ENCODE data around the gene PKP2. TPM values are rescaled to one million over a fixed set of nuclear protein-coding genes. Genes with fewer than 3 reads are reported as not detected.

PKP2 gene
- total RNA-seq, 1 experiment from 2014 or later = 5.1 TPM

- no peaks in the 10 kb centered on the region for H3K4me1 ChIP-seq
- no peaks in the 10 kb centered on the region for H3K36me3 ChIP-seq
- no peak overlapping the region for H3K4me3 ChIP-seq
- no peak overlapping the region for H3K27ac ChIP-seq
- H3K27me3 ChIP-seq = no peaks in the 10 kb centered on the region
- H3K9me3 ChIP-seq (replicated peaks) = no peaks in the 10 kb centered on the region
- DNase-seq = no peak
Measured at GRCh38 chr12:32860192-32860591, 36.4 kb downstream of the PKP2 start.

DNA sequence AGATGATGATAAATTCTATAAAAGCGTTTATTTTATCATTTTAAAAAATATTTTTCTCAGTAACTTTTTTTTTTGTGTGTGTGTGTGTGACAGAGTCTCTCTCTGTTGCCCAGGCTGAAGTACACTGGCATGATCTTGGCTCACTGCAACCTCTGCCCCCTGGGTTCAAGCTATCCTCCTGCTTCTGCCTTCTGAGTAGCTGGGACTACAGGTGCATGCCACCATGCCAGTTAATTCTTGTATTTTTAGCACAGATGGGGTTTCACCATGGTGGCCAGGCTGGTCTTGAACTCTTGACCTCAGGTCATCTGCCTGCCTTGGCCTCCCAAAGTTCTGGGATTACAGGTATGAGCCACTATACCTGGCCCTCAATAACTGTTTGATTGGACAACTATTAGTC, 37.2 kb downstream of the PKP2 start:
- DNase-seq = no peak
- Histone ChIP-seq H3K27ac (no peak overlapping the region), H3K36me3 (no peaks in the 10 kb centered on the region), H3K4me3 (no peak overlapping the region), H3K4me1 (no peaks in the 10 kb centered on the region), H3K9me3 (replicated peaks) (no peaks in the 10 kb centered on the region), H3K27me3 (no peaks in the 10 kb centered on the region)

GRCh38 chr12:32854716-32855115, 41.9 kb downstream of the PKP2 start:
- Histone ChIP-seq H3K4me1 (no peaks in the 10 kb centered on the region), H3K27me3 (no peaks in the 10 kb centered on the region), H3K4me3 (no peak overlapping the region), H3K9me3 (replicated peaks) (no peaks in the 10 kb centered on the region), H3K27ac (no peak overlapping the region), H3K36me3 (no peaks in the 10 kb centered on the region)
- no peak for DNase-seq

- Histone ChIP-seq H3K36me3 (no peaks in the 10 kb centered on the region), H3K9me3 (replicated peaks) (no peaks in the 10 kb centered on the region), H3K4me3 (no peak overlapping the region), H3K27ac (no peak overlapping the region), H3K27me3 (no peaks in the 10 kb centered on the region), H3K4me1 (no peaks in the 10 kb centered on the region)
- DNase-seq = no peak
Measured at GRCh38 chr12:32854097-32854496, 42.5 kb downstream of the PKP2 start.

DNA sequence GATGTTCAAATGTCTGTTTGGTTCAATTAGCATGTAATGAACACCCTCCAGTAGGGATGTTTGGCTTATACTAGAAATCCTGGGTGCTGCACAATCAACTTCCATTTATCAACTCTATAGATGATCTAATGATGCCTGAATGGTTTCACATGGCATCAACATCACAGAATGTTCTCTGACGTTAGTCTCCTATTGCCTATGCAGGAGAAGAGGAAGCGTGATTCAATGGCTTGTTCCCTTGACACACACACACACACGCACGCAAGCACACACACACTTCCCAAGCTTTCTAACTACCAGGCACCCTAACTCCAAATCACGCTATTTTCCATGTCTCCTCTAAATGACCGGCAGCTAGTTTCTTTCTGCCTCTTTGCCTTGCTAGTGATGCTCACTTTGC, 49.3 kb downstream of the PKP2 start:
- DNase-seq = no peak
- no peaks in the 10 kb centered on the region for H3K4me1 ChIP-seq

DNA sequence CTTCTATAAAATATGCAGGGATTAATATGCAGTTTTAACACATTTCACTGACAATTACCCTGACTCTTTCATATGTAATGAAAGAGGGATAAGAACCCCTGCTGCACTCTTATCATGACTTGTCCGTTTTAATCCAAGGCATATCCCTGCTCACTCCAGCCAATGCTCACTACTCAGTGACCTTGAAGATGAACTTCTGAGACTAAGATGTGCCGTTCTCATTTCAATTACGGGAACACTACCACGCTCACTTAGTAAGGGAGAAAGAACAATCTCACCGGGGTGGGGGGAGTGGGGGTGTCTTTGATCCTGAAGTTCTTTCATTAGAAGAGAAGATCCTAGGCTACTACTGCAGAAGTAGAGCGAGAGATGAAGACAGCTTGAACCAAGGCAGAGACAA, 50.5 kb downstream of the PKP2 start:
- Histone ChIP-seq H3K4me3 (no peak overlapping the region), H3K4me1 (no peaks in the 10 kb centered on the region), H3K36me3 (no peaks in the 10 kb centered on the region), H3K9me3 (replicated peaks) (no peaks in the 10 kb centered on the region), H3K27me3 (no peaks in the 10 kb centered on the region), H3K27ac (no peak overlapping the region)
- DNase-seq = no peak

More for the DNA sequence above, 49.3 kb downstream of the PKP2 start:
- H3K9me3 ChIP-seq (replicated peaks) = no peaks in the 10 kb centered on the region
- no peaks in the 10 kb centered on the region for H3K27me3 ChIP-seq
- no peaks in the 10 kb centered on the region for H3K36me3 ChIP-seq
- H3K4me3 ChIP-seq = no peak overlapping the region
- no peak overlapping the region for H3K27ac ChIP-seq

DNA sequence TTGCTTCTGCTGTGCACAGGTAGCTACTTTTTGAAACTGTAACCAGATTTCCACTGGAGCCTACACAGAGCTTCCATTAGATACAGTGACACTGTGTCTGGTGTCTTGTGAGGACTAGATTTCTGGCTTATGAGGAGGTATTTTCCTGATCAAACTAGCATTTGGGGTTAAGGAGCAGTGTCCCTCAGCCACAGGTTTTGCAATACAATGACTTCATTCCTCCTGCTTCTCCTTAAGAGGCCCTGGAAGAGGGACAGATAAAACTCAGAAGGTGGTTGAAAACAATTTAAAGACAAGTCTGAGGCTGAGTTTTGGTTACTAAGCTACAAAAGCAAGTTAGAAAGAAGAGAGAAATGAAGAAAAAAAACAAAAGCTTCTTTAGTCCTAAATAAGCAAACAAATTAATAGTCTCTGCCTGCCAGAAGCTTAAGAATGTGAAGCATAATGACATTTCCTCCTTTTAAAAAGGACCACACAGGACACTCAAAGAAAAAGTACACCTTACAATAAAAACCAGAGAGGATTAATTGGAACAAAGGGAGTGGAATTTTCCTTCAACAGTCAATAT, 53.0 kb downstream of the PKP2 start:
- Histone ChIP-seq H3K27me3 (no peaks in the 10 kb centered on the region), H3K9me3 (replicated peaks) (no peaks in the 10 kb centered on the region), H3K4me1 (no peaks in the 10 kb centered on the region), H3K4me3 (no peak overlapping the region), H3K36me3 (no peaks in the 10 kb centered on the region), H3K27ac (no peak overlapping the region)
- no peak for DNase-seq

GRCh38 chr12:32841061-32841460, 55.5 kb downstream of the PKP2 start:
- Histone ChIP-seq H3K4me3 (no peak overlapping the region), H3K27ac (no peak overlapping the region), H3K27me3 (no peaks in the 10 kb centered on the region; the same call in 1 of the 2 replicates), H3K36me3 (no peaks in the 10 kb centered on the region), H3K9me3 (replicated peaks) (no peaks in the 10 kb centered on the region), H3K4me1 (no peaks in the 10 kb centered on the region)
- no peak for DNase-seq

DNA sequence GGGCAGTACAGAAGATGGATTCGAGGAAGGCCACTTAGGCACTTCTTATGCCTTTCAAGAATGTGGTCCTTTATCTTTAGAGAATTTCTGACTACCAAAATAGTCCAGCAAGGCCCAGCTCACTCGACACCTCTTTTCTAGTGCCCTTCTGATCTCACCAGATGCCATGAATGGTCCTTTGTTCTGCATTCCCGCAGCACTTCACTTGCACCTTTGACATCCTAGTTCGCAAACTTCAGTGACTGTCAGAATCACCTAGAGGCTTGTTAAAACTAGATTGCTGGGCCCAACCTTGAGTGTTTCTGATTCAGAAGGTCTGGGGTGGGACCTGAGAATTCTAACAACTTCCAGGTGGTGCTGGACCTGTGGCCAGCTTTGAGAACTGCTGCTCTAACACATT, 56.7 kb downstream of the PKP2 start:
- no peaks in the 10 kb centered on the region; the same call in 1 of the 2 replicates for H3K27me3 ChIP-seq
- no peak for DNase-seq
- no peaks in the 10 kb centered on the region for H3K4me1 ChIP-seq
- no peak overlapping the region for H3K4me3 ChIP-seq
- H3K27ac ChIP-seq = no peak overlapping the region
- no peaks in the 10 kb centered on the region for H3K36me3 ChIP-seq
- H3K9me3 ChIP-seq (replicated peaks) = no peaks in the 10 kb centered on the region

- H3K27me3 ChIP-seq = no peaks in the 10 kb centered on the region; the same call in 1 of the 2 replicates
- no peak for DNase-seq
- no peaks in the 10 kb centered on the region for H3K36me3 ChIP-seq
- H3K4me1 ChIP-seq = no peaks in the 10 kb centered on the region
- no peaks in the 10 kb centered on the region for H3K9me3 ChIP-seq (replicated peaks)
- H3K4me3 ChIP-seq = no peak overlapping the region
- H3K27ac ChIP-seq = no peak overlapping the region
Measured at GRCh38 chr12:32837974-32838373, 58.6 kb downstream of the PKP2 start.

- no peak overlapping the region for H3K27ac ChIP-seq
- no peaks in the 10 kb centered on the region for H3K9me3 ChIP-seq (replicated peaks)
- no peaks in the 10 kb centered on the region; the same call in 1 of the 2 replicates for H3K27me3 ChIP-seq
- H3K4me1 ChIP-seq = no peaks in the 10 kb centered on the region
- no peak for DNase-seq
- H3K4me3 ChIP-seq = no peak overlapping the region
- H3K36me3 ChIP-seq = no peaks in the 10 kb centered on the region
Measured at GRCh38 chr12:32836710-32837109, 59.9 kb downstream of the PKP2 start.

DNA sequence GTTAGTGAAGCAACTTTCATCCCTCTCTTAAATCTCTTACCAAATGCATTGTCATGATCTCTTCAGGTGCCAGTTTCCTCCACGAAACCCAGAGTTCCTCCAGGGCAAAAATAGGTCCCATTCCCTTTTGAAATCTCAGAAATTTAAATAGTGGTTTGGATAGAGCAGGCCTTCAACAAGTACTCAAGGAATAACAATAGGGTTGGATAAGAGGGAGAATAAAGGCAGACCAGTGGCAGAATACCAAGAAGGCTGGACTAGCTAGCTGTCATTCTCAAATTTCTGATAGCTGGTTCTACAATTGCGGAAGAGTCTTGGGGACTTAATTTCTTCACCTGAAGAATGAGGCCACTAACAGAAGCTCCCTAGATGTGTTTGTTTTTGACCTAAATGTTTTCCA, 62.5 kb downstream of the PKP2 start:
- no peaks in the 10 kb centered on the region for H3K9me3 ChIP-seq (replicated peaks)
- no peak for DNase-seq

DNA sequence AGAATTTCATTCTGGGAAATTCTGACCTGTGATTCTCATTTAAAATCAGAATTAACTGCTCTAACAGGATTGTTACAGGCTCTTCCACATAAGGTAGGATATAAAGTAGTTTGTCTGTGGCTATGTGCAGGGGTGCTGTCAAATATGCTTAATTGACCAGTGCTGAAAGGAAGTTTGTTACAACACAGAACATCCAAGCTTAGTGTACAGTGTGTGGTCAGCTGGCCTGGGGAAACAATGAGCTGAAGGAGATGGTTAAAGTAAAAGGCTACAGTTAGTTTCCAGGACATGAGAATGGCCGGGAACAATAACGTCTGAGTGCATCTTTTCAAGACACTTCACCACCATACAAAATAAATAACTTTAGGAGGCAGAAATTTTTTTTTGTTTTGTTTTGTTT, 68.0 kb downstream of the PKP2 start:
- H3K27me3 ChIP-seq = no peaks in the 10 kb centered on the region; the same call in 1 of the 2 replicates
- no peaks in the 10 kb centered on the region for H3K9me3 ChIP-seq (replicated peaks)
- DNase-seq = peak in 1 of 2 experiments; percentile 32
- H3K27ac ChIP-seq = peak overlapping the region; percentile 35
- no peaks in the 10 kb centered on the region for H3K36me3 ChIP-seq
- H3K4me1 ChIP-seq = peaks cover 12% of the 10 kb centered on the region
- H3K4me3 ChIP-seq = no peak overlapping the region

More for the DNA sequence above, 62.5 kb downstream of the PKP2 start:
- Histone ChIP-seq H3K4me3 (no peak overlapping the region), H3K27ac (no peak overlapping the region), H3K4me1 (no peaks in the 10 kb centered on the region), H3K27me3 (no peaks in the 10 kb centered on the region; the same call in 1 of the 2 replicates), H3K36me3 (no peaks in the 10 kb centered on the region)

DNA sequence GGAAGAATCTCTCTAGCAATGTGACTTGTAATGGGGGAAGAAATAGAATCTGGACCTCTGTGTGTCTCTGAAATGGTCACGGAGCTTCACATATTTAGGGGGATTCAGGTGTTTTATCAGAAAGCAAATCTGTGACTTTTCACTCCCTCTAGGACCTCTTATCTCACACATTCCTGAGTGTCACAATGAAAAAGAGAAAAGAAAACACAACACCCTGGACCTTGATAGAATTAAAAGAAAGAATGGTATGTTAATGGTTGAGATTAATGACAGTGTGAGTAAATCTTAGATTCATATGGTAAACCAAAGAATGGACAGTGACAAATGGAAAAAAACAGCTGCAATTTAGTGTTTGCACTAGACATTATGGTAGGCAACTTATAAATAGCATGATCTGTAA, 68.5 kb downstream of the PKP2 start:
- Histone ChIP-seq H3K27ac (peak overlapping the region; percentile 35), H3K36me3 (no peaks in the 10 kb centered on the region), H3K4me1 (peaks cover 12% of the 10 kb centered on the region), H3K9me3 (replicated peaks) (no peaks in the 10 kb centered on the region), H3K4me3 (0 out of 2 replicates have a peak overlapping the region, but pooled peaks have one; percentile 5), H3K27me3 (no peaks in the 10 kb centered on the region; the same call in 1 of the 2 replicates)
- DNase-seq = peak in 1 of 2 experiments; percentile 21

GRCh38 chr12:32826807-32827412, 69.7 kb downstream of the PKP2 start:
- Histone ChIP-seq H3K4me3 (no peak overlapping the region), H3K4me1 (peaks cover 18% of the 10 kb centered on the region), H3K36me3 (no peaks in the 10 kb centered on the region), H3K9me3 (replicated peaks) (no peaks in the 10 kb centered on the region), H3K27ac (no peak overlapping the region), H3K27me3 (no peaks in the 10 kb centered on the region; the same call in 1 of the 2 replicates)
- no peak for DNase-seq

- Histone ChIP-seq H3K4me3 (no peak overlapping the region), H3K27ac (no peak overlapping the region), H3K27me3 (no peaks in the 10 kb centered on the region), H3K36me3 (no peaks in the 10 kb centered on the region), H3K4me1 (peaks cover 32% of the 10 kb centered on the region), H3K9me3 (replicated peaks) (no peaks in the 10 kb centered on the region)
- DNase-seq = no peak
Measured at GRCh38 chr12:32824596-32824995, 72.0 kb downstream of the PKP2 start.

Measured in SJCRH30 (cell line).